ENCODE data around the gene MRPL22. TPM values are rescaled to one million over a fixed set of nuclear protein-coding genes. Genes with fewer than 3 reads are reported as not detected.

The MRPL22 gene
- total RNA-seq (2022; extraction: Qiagen RNA extraction), result 38.0 to 63.7 TPM (median 61.8 TPM) in 5 replicates

DNA sequence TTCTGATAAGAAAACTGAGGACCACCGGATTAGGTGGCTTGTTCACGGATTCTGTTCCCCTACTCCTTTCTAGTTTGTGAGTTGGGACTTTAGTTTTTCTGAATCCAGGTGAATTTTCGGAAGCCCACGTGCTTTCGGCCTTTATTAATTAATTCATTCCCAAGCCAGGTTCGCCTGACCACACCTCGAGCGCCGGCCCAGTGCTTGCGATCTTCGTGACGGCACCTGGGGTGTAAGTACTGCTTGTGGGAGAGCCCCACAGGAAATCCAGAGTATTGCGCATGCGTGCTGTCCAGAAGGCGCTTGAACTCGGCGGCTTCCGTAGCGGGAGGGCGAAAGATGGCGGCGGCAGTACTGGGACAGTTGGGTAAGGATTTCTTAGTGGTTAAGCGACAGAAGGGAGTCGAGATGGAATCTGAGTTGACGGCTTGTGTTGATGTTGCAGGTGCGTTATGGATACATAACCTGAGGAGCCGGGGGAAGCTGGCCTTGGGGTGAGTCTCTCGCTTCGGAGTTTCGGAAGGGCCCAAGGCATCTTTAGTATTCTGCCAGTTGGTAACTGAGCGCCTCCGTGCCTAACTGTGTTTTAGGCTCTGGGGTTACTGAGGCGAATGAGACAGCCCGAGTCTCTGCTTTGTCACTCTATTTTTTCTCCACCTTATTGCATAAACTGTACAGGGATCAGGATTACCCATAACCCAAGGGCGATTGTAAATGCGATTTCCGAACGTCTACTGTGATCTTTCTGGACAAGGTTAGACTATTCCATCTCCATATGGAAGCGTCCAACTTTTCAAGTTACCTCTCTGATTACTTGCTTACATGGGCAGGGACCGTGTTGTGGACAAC lies at the start of gene MRPL22:
MRPL22 (plus strand) TSS at position 302 of the 849 bp plus-strand sequence; CDS start at position 340, 38 bp downstream.

DNA sequence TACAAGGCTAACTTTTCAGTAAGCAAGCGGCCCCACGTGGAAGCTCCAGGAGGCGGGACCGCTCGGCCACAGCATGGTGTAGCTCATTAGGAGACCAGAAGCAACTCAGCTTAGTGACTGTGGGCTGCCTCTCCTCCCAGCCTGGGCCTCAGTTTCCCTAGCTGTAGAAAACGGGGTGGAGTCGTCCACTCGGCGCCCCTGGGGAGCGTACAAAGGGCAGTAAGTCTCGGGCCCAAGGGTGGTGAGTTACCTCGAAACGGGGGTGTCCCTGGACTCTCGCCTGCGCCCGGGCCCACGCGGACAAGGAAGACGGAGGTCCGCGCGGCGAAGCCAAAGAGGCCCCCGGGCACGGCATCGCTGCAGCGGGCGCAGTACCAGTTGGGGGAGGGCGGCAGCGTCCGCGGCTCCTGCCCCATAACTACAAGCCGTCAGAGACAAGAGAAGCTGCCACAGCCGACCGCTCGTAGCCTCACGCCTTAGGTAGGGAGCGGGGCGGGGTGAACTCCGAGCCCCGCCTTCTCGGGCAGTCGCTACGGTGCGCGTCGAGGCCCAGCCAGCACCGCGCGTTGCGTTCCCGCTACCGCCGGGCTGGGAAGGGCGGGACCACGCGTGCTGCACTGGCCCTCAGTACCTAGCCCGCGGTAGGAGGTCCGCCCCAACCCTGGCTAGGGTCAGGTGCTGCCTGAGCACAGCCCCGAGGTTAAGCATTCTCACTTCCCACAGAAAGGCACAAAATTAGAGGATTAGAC lies 3.0 kb upstream of the MRPL22 start, which contains the start of gene GEMIN5:
GEMIN5 (minus strand) TSS at position 494 of the 749 bp plus-strand sequence; CDS start at position 416, 78 bp downstream.

DNA sequence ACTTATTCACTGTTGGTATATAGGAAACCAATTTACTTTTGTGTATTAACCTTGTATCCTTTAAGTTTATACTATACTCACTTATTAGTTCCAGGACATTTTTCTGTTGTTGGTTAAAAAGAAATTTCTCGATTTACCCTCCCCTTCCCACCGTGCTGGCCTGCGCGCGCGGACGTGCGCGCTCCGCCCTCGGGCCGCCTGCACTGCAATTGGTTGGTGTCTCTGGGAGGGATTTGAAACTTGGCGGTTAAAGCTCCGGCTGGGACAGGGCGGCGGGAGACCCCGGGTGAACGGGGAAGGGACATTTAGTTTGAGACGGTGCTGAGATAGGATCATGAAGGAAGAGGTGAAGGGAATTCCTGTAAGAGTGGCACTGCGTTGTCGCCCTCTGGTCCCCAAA lies 72.7 kb downstream of the MRPL22 start, which contains the start of gene KIF4B:
KIF4B (plus strand) TSS at position 230 of the 400 bp plus-strand sequence; CDS start at position 335, 105 bp downstream.

Other genes with a start within 250 kb of the MRPL22 start
- 111 to 171 TPM (median 128 TPM) in 5 replicates for gene LARP1, start 185.7 kb upstream of the MRPL22 start, total RNA-seq (2022; extraction: Qiagen RNA extraction)
- 0.25 to 0.55 TPM (median 0.43 TPM) in 5 replicates for gene FAXDC2, start 90.5 kb upstream of the MRPL22 start, total RNA-seq (2022; extraction: Qiagen RNA extraction)
- 31.2 to 38.6 TPM (median 35.6 TPM) in 5 replicates for gene CNOT8, start 82.4 kb upstream of the MRPL22 start, total RNA-seq (2022; extraction: Qiagen RNA extraction)
- gene GEMIN5, start 2.9 kb upstream of the MRPL22 start, total RNA-seq (2022; extraction: Qiagen RNA extraction), result 20.4 to 28.1 TPM (median 22.1 TPM) in 5 replicates
- gene KIF4B, start 72.7 kb downstream of the MRPL22 start, total RNA-seq (2022; extraction: Qiagen RNA extraction), result 0.02 to 0.06 TPM (median 0.03 TPM) in 4 of 5 replicates, not detected in the other